Astrocyte of the hippocampus (primary cell): Measurements from ENCODE around the gene AIG1.

Source experiments
- DNase-seq: peaks from one replicate; pipeline ENCODE4 v3.0.0; 2011; ENCODE audit warnings: low read depth, low spot score

The AIG1 gene

GRCh38 chr6:143229400-143229799, 168.7 kb downstream of the AIG1 start:
- no peak for DNase-seq

- DNase-seq, result peak; percentile 45
These were observed 172.2 kb downstream of the AIG1 start for GRCh38 chr6:143232849-143233248.

GRCh38 chr6:143233554-143234285, 173.0 kb downstream of the AIG1 start:
- peak; percentile 51 for DNase-seq

DNA sequence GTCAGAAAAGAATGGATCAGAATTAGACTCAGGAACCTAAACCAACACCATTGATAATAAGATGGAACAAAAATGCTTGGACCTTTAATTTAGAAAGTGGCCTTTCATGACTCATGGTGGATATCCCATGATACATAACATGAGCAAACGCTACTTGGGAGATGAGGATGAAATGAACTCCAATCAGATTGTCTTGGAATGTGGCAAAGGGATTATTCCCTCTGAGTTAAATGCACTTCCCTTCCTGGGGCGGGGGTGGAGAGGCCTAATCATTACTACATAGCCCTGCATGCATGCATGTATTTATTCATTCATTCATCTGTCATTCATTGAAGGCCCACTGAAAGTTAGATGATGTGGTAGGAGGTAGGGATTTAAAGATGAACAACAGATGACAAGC, 174.0 kb downstream of the AIG1 start:
- DNase-seq, result no peak

- no peak for DNase-seq
These were observed 175.6 kb downstream of the AIG1 start for GRCh38 chr6:143236151-143236798.

DNA sequence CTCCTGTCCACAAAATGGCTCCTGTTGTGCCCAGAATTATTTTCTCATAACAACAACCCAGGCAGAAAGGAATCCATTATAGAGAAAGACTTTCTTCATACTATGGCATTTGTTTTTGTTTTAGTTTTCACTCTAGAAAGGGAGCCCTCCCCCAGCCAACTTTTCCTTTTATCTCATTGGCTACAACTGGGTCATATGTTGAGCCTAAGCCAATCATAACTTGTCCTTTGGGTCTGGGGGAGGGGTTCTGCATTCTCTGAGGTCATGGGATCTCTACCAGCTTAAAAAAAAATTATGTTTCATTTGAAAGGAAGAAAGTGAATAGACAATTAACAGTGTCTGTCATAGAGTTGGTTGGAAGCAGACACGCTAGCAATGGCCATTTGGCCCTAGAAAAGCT, 177.6 kb downstream of the AIG1 start:
- DNase-seq, result no peak

- DNase-seq, result peak; percentile 9
These were observed 180.4 kb downstream of the AIG1 start for GRCh38 chr6:143241111-143241510.

- DNase-seq, result no peak
These were observed 181.2 kb downstream of the AIG1 start for GRCh38 chr6:143241911-143242310.

DNA sequence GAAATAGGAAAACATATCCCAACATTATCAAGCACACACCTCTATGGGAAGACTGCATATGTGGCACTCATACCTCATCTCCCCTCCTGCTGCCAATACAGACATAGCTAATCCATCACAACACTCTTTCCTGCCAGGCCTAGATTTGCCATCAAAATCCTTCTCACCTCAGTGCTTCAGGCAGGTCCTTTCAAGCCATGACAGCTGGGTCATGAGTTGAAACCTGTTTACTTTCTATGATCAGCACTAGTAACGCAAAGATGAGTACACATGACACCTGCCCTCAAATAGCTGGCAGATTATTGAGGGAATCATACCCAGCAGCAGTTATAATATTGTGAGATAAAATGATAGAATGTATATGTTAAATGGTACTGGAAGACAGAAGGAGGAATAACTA, 183.1 kb downstream of the AIG1 start:
- no peak for DNase-seq

GRCh38 chr6:143245656-143246055, 185.0 kb downstream of the AIG1 start:
- no peak for DNase-seq

DNA sequence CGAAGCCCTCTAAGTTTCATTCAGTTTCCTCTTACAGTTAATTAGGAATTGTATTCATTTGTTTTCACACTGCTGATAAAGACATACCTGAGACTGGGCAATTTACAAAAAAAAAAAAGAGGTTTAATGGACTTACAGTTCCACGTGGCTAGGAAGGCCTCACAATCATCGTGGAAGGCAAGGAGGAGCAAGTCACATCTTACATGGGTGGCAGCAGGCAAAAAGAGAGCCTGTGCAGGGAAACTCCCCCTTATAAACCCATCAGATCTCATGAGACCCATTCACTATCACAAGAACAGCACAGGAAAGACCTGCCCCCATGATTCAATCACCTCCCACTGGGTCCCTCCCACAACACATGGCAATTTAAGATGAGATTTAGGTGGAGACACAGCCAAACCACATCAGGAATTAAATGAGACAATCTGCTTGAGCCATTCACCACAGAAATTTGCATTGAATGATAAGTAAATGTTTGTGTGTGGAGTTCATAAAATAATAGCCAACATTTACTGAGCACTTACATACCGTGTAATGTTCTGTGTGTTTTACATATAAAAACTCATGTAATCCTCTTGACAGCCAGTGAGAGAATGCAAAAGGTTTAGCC, 185.6 kb downstream of the AIG1 start:
- DNase-seq, result peak; percentile 40

GRCh38 chr6:143247586-143247985, 186.9 kb downstream of the AIG1 start:
- DNase-seq, result no peak

- DNase-seq, result no peak
These were observed 187.7 kb downstream of the AIG1 start for GRCh38 chr6:143248359-143248758.

DNA sequence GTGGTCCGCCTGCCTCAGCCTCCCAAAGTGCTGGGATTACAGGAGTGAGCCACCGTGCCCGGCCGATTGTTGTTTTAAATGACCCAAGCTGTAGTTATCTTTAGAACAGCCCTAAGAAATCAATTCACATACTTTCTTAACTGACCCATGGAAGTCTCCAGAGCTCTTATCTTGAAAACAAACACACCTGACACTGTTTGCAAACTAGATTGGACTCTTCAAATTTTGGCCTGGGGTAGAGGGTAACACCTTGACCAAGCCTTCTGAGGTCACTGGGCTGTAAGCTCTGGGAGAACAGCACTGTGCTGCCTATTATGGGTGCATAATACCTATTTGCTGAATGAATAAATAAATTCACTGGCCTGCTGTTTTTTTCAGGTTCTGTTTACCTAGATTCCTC, 190.6 kb downstream of the AIG1 start:
- no peak for DNase-seq

DNA sequence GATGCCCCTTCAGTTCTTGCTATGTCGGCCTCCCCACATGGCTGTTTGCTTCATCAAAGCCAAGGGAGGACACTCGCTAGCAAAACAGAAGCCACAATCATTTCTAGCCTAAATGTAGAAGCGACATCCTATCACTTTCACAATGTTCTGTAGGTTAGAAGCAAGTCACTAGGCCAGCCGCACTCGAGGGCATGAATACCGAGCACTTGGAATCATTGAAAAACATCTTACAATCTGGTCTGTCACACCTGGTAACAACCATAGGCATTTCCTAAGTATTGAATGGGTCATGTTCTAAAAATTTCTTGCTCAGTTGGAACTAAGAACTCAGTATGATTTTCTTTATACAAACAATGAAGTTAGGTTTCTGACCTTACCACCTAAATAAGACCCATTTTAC, 192.3 kb downstream of the AIG1 start:
- no peak for DNase-seq

DNA sequence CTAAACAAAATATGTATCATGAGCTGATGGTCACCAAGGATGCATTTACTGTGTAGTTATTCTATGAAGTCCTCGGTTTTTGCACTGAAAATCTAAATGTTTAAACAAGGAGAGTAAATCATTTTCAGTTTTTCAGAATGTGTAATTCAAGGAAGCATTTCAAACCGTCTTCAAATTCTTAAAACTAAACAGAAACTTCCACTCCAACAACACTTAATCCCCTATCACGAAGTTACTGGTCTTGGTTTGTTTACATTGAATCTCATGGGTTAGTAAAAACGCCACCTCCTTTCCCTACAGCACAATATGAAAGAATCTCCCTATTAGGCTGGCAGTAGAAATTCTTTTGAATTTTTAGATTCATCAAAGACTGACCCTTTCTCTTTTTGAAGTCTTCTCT, 192.9 kb downstream of the AIG1 start:
- DNase-seq, result no peak

- no peak for DNase-seq
These were observed 198.3 kb downstream of the AIG1 start for GRCh38 chr6:143258945-143259344.

GRCh38 chr6:143260857-143261256, 200.2 kb downstream of the AIG1 start:
- DNase-seq, result peak; percentile 28

DNA sequence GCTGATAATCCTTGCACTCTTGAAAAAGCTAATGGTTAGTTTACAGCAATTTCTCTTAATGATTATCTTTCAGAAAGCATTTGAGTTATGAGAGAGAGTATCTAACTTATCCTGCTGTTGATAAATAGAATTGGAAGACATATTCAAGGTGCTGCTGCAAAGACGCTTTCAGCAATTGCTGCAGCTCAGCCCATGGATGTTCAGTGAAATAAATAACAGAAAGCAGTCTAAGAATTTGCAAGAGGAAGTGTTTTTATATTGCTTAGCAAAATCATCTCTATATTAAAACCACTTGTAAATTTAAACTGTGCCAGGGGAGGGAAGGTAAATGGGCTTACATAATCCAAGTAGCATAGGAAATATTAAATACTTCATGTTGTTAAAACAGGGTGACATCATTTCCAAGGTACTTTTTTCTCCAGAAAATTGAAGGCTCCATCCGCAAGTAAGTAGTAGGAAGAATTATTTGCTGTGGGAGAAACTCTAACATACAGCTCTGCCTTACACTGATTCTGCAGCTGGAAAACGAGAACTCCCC, 201.3 kb downstream of the AIG1 start:
- DNase-seq, result no peak

DNA sequence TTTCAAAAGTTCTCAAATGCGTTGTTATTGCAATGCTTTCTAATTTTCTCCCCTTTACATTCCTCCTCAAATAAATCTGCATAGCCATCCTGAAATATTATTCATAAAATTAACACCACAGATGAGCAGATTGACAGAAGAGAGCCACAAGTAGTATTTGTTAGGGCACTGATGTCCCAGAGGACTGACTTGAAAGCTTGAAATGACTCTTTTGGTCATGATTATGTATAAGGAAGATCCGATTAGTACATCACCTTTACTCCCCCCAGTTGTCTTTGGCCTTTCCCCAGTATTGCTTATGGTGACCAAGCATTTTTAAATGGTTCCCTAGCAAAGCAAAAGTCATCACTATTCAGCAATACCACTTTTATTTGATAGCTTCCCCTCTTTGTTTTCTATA, 202.2 kb downstream of the AIG1 start:
- no peak for DNase-seq

- no peak for DNase-seq
These were observed 203.7 kb downstream of the AIG1 start for GRCh38 chr6:143264379-143264778.

GRCh38 chr6:143264986-143265764, 204.5 kb downstream of the AIG1 start:
- no peak for DNase-seq
